ENCODE measurements around the gene TMEM185A.

GRCh38 chrX:149563359-149563758 lies 68.2 kb downstream of the TMEM185A start:
- TF ChIP-seq CTCF (IDR thresholded peaks at IDR 0.05; ENCODE audit: low read length) (no peak), EZH2 (optimal IDR thresholded peaks at IDR 0.05; ENCODE audit: low read depth, low read length) (no peak)
